Panc1 (cell line): ENCODE measurements around the gene SLC9A7.

Experiments
- CTCF ChIP-seq: fragments of 450-650 bp; IDR thresholded peaks from 2 replicates; pipeline ENCODE4 v1.5.1; 2017; ENCODE audit warnings: mild to moderate bottlenecking
- POLR2AphosphoS5 ChIP-seq: IDR thresholded peaks from 2 replicates; pipeline ENCODE4 v1.6.1; 2012; ENCODE audit warnings: mild to moderate bottlenecking, low read depth, low read length, moderate library complexity
- REST ChIP-seq, 2 experiments: IDR thresholded peaks; 2 replicates each; pipeline ENCODE4 v1.6.1; 2011 to 2012; ENCODE audit warnings: low read depth in 2 of 2, control low read depth in 1 of 2, low read length in 1 of 2, mild to moderate bottlenecking in 1 of 2, moderate library complexity in 1 of 2; ENCODE audit not compliant: insufficient read depth in 1 of 2
- SIN3A ChIP-seq: IDR thresholded peaks from 2 replicates; pipeline ENCODE4 v1.6.1; 2012; ENCODE audit warnings: low read depth, mild to moderate bottlenecking, low read length, moderate library complexity, borderline replicate concordance; ENCODE audit not compliant: insufficient read depth
- TCF7L2 ChIP-seq: IDR thresholded peaks from 2 replicates; pipeline ENCODE4 v1.6.1; 2011; ENCODE audit warnings: mild to moderate bottlenecking, low read depth, low read length, inconsistent platforms

- TF ChIP-seq CTCF, result no peak
- no peak for TF ChIP-seq REST (IDR thresholded peaks at IDR 0.05; ENCODE audit: insufficient read depth in 1 of 2, low read depth in 2 of 2, low read length in 1 of 2)
- no peak for TF ChIP-seq SIN3A
- TF ChIP-seq POLR2AphosphoS5, result no peak
- TF ChIP-seq TCF7L2, result no peak
These were observed 140.0 kb downstream of the SLC9A7 start for GRCh38 chrX:46618947-46619346.
